BJ (cell line): ENCODE measurements around the gene CD48. TPM values are rescaled to one million over a fixed set of nuclear protein-coding genes. Genes with fewer than 3 reads are reported as not detected.

Source experiments
- CTCF ChIA-PET: fragments of 350-600 bp; formaldehyde crosslinking; extraction: SDS; loops from one replicate; lab custom pipeline; 2021; ENCODE audit warnings: antibody characterized with exemption, inconsistent platforms; lab: Yijun Ruan, JAX
- POLR2A ChIA-PET: fragments of 300-600 bp; sonication (Branson Sonifier 250); formaldehyde crosslinking; extraction: SDS; loops from one replicate; lab custom pipeline; 2021; ENCODE audit warnings: antibody characterized with exemption; lab: Charles Lee
- DNase-seq: peaks from one replicate; pipeline ENCODE4 v3.0.0-alpha.2; 2011; ENCODE audit warnings: low read depth
- H3K27me3 ChIP-seq: 2 replicates; pipeline ENCODE4 v1.6.0; 2011; ENCODE audit warnings: low read length; ENCODE audit not compliant: control insufficient read depth, insufficient read depth
- H3K36me3 ChIP-seq: 2 replicates; pipeline ENCODE4 v1.5.1; 2011; ENCODE audit warnings: low read length; ENCODE audit not compliant: control insufficient read depth, insufficient read depth
- H3K4me3 ChIP-seq: 2 replicates; pipeline ENCODE4 v1.5.1; 2011; ENCODE audit warnings: low read depth, mild to moderate bottlenecking, control low read depth, low read length
- CTCF ChIP-seq: IDR thresholded peaks from 2 replicates; pipeline ENCODE4 v1.5.1; 2011; ENCODE audit warnings: low read depth, mild to moderate bottlenecking, control low read depth, inconsistent platforms, low read length, moderate library complexity; ENCODE audit not compliant: insufficient read depth
- polyA plus RNA-seq: library from polyadenylated mRNA; depleted of rRNA; stranded (reverse); fragments of >200 nt; gene quantifications from 2 replicates; pipeline ENCODE4 v1.2.3, GENCODE V29; 2011

CD48 gene
- polyA plus RNA-seq, 1 experiment, result not detected

GRCh38 chr1:160670701-160671100, 40.9 kb downstream of the CD48 start:
- H3K27me3 ChIP-seq, result no peaks in the 10 kb centered on the region
- CTCF ChIA-PET, result no interaction called here
- DNase-seq, result no peak
- no peak overlapping the region for H3K4me3 ChIP-seq
- TF ChIP-seq CTCF, result no peak
- POLR2A ChIA-PET, result no interaction called here
- no peaks in the 10 kb centered on the region for H3K36me3 ChIP-seq

GRCh38 chr1:160669802-160670201, 41.8 kb downstream of the CD48 start:
- ChIA-PET POLR2A (no interaction called here), CTCF (no interaction called here)
- TF ChIP-seq CTCF, result no peak
- Histone ChIP-seq H3K27me3 (no peaks in the 10 kb centered on the region), H3K36me3 (no peaks in the 10 kb centered on the region), H3K4me3 (no peak overlapping the region)
- DNase-seq, result no peak

- ChIA-PET POLR2A (no interaction called here), CTCF (no interaction called here)
- H3K27me3 ChIP-seq, result no peaks in the 10 kb centered on the region
- H3K36me3 ChIP-seq, result no peaks in the 10 kb centered on the region
- no peak for DNase-seq
- no peak for TF ChIP-seq CTCF
- no peak overlapping the region for H3K4me3 ChIP-seq
Observed at GRCh38 chr1:160669276-160669675, 42.3 kb downstream of the CD48 start.

GRCh38 chr1:160667896-160668295, 43.7 kb downstream of the CD48 start:
- no peak for DNase-seq
- POLR2A ChIA-PET, result no interaction called here
- no peak for TF ChIP-seq CTCF
- H3K27me3 ChIP-seq, result no peaks in the 10 kb centered on the region
- no peaks in the 10 kb centered on the region for H3K36me3 ChIP-seq
- CTCF ChIA-PET, result interaction anchor here (0.6 to 0.8 kb wide), 2 partner anchors 16 to 240 kb away, joined by 3 to 6 read pairs; no protein-coding TSS in a partner anchor
- H3K4me3 ChIP-seq, result no peak overlapping the region

GRCh38 chr1:160666079-160666442, 45.6 kb downstream of the CD48 start:
- DNase-seq, result no peak
- TF ChIP-seq CTCF, result no peak
- ChIA-PET POLR2A (no interaction called here), CTCF (interaction anchor here (2.7 kb wide), 1 partner anchor 9 kb away, joined by 9 read pairs; no protein-coding TSS in a partner anchor)
- H3K4me3 ChIP-seq, result no peak overlapping the region
- no peaks in the 10 kb centered on the region for H3K36me3 ChIP-seq
- H3K27me3 ChIP-seq, result no peaks in the 10 kb centered on the region
